GM12878 (cell line): ENCODE data around the gene CHN1. TPM values are rescaled to one million over a fixed set of nuclear protein-coding genes. Genes with fewer than 3 reads are reported as not detected.

ENCODE experiments used
- ATAC-seq: fragments of 200-7000 bp; cut with Tn5 transposase; 3 replicates; pipeline ENCODE4 v1.9.1; 2020; ENCODE audit warnings: mild to moderate bottlenecking, moderate library complexity
- BruUV-seq: library from RNA; stranded (reverse); fragments of 400-500 nt; replicated peaks from 2 replicates; lab custom pipeline; 2021; lab: Mats Ljungman, UMichigan
- CTCF ChIA-PET: fragments of 300-600 bp; sonication (Branson Sonifier 250); formaldehyde crosslinking; extraction: SDS; loops from one replicate; lab custom pipeline; 2021; ENCODE audit warnings: inconsistent platforms; lab: Yijun Ruan, JAX
- POLR2A ChIA-PET: fragments of 350-600 bp; formaldehyde crosslinking; extraction: SDS; loops from one replicate; lab custom pipeline; 2021; ENCODE audit warnings: inconsistent platforms; lab: Charles Lee
- RAD21 ChIA-PET: fragments of 300-600 bp; sonication (Branson Sonifier 250); formaldehyde crosslinking; loops from one replicate; lab custom pipeline; 2023; ENCODE audit warnings: antibody characterized with exemption; ENCODE audit not compliant: unreplicated experiment; lab: Charles Lee
- SMC1A ChIA-PET: fragments of 300-600 bp; sonication (Branson Sonifier 250); formaldehyde crosslinking; loops from one replicate; lab custom pipeline; 2023; ENCODE audit not compliant: unreplicated experiment, uncharacterized antibody; lab: Charles Lee
- DNase-seq: peaks from one replicate; pipeline ENCODE4 v3.0.0-alpha.2; 2011; ENCODE audit warnings: low read depth, low spot score
- FAIRE-seq: peaks from 3 replicates; lab custom pipeline; 2011; peaks lifted over from hg19 to GRCh38; lab: Jason Lieb, UNC
- H2AFZ ChIP-seq: 2 replicates; pipeline ENCODE4 v1.6.0; 2011; ENCODE audit warnings: low read depth, low read length, control low read depth; ENCODE audit not compliant: control insufficient read depth
- H3K27ac ChIP-seq: 2 replicates; pipeline ENCODE4 v1.5.1; 2011; ENCODE audit warnings: control low read depth; ENCODE audit not compliant: control insufficient read depth, insufficient read depth
- H3K27me3 ChIP-seq, 2 experiments: replicated peaks in 1 of 2; 2 replicates each; pipeline versions ENCODE4 v1.6.0 to v1.6.1; 2011; ENCODE audit warnings: low read length in 1 of 2; ENCODE audit not compliant: control insufficient read depth in 2 of 2, insufficient read depth in 2 of 2
- H3K36me3 ChIP-seq, 2 experiments: 2 replicates each; pipeline ENCODE4 v1.5.1; 2011; ENCODE audit warnings: low read length in 1 of 2; ENCODE audit not compliant: control insufficient read depth in 2 of 2, insufficient read depth in 2 of 2
- H3K4me1 ChIP-seq: 2 replicates; pipeline ENCODE4 v1.6.1; 2011; ENCODE audit warnings: mild to moderate bottlenecking, low read length, moderate library complexity, mixed read lengths; ENCODE audit not compliant: control insufficient read depth, insufficient read depth
- H3K4me2 ChIP-seq: 2 replicates; pipeline ENCODE4 v1.6.0; 2011; ENCODE audit warnings: control low read depth; ENCODE audit not compliant: control insufficient read depth, insufficient read depth
- H3K4me3 ChIP-seq: fragments of 200-600 bp; sonication (generic); 2 replicates; pipeline ENCODE4 v1.5.1; 2016
- H3K79me2 ChIP-seq: 2 replicates; pipeline ENCODE4 v1.6.0; 2011; ENCODE audit warnings: low read length; ENCODE audit not compliant: control insufficient read depth, insufficient read depth
- H3K9ac ChIP-seq: 2 replicates; pipeline ENCODE4 v1.8.0; 2011; ENCODE audit warnings: low read length, control low read depth, mixed read lengths; ENCODE audit not compliant: control insufficient read depth, insufficient read depth
- H3K9me3 ChIP-seq: replicated peaks from 3 replicates; pipeline ENCODE4 v1.5.1; 2011; ENCODE audit warnings: mild to moderate bottlenecking, low read length; ENCODE audit not compliant: control insufficient read depth, insufficient read depth
- H4K20me1 ChIP-seq: 2 replicates; pipeline ENCODE4 v1.6.0; 2011; ENCODE audit not compliant: control insufficient read depth, insufficient read depth
- CBX5 ChIP-seq: sonication (generic); IDR thresholded peaks from 2 replicates; pipeline ENCODE4 v1.6.1; 2016; ENCODE audit warnings: low read depth, moderate library complexity, mild to moderate bottlenecking, inconsistent platforms
- CUX1 ChIP-seq: IDR thresholded peaks from 2 replicates; pipeline ENCODE4 v1.6.1; 2012; ENCODE audit warnings: improper control_type of control experiment, low read depth, low read length; ENCODE audit not compliant: insufficient replicate concordance
- KLF5 ChIP-seq: fragments of 450-650 bp; IDR thresholded peaks from 2 replicates; pipeline ENCODE4 v1.6.1; 2014; ENCODE audit warnings: mild to moderate bottlenecking; ENCODE audit not compliant: partially characterized antibody
- MTA3 ChIP-seq: IDR thresholded peaks from 2 replicates; pipeline ENCODE4 v1.6.1; 2012; ENCODE audit warnings: low read length, inconsistent platforms, borderline replicate concordance
- SMARCA5 ChIP-seq: fragments of 450-650 bp; IDR thresholded peaks from 2 replicates; pipeline ENCODE4 v1.6.1; 2017; ENCODE audit warnings: mild to moderate bottlenecking
- SPI1 ChIP-seq: IDR thresholded peaks from 2 replicates; pipeline ENCODE4 v1.6.1; 2011; ENCODE audit warnings: low read depth, mild to moderate bottlenecking, low read length, moderate library complexity, borderline replicate concordance; ENCODE audit not compliant: insufficient read depth
- STAT3 ChIP-seq: IDR thresholded peaks from 2 replicates; pipeline ENCODE4 v1.6.1; 2011; ENCODE audit warnings: low read depth, low read length, improper control_type of control experiment
- TARDBP ChIP-seq: IDR thresholded peaks from 2 replicates; pipeline ENCODE4 v1.6.1; 2016; ENCODE audit warnings: borderline replicate concordance
- YY1 ChIP-seq: IDR thresholded peaks from 2 replicates; pipeline ENCODE4 v1.6.1; 2011; ENCODE audit warnings: low read depth, mild to moderate bottlenecking, low read length
- ZNF622 ChIP-seq: fragments of 450-650 bp; IDR thresholded peaks from 2 replicates; pipeline ENCODE4 v1.6.1; 2017; ENCODE audit warnings: mild to moderate bottlenecking, inconsistent platforms
- WGBS: methylation state at CpG from one replicate; pipeline ENCODE4 v1.1.6; 2016; ENCODE audit warnings: low lambda C conversion rate; ENCODE audit not compliant: insufficient replicate concordance, insufficient coverage; ENCODE audit errors: missing lambda C conversion rate; 5-methylcytosine and 5-hydroxymethylcytosine counted together
- in situ Hi-C: fragments of 300-500 bp; cut with MboI; formaldehyde crosslinking; loops from 9 replicates; pipeline ENCODE4 v1.14.3; 2018; ENCODE audit warnings: mixed read lengths
- intact Hi-C: fragments of 100-400 bp; cut with micrococcal nuclease; formaldehyde crosslinking; loops from one replicate; pipeline ENCODE4 v1.14.2; 2022; ENCODE audit not compliant: unreplicated experiment
- polyA plus RNA-seq, 11 experiments: library from polyadenylated mRNA; depleted of rRNA in 4 of 11; unstranded in 6 of 11; stranded (reverse) in 5 of 11; fragments of >200 nt; fragmentation: Nextera tagmentation in 4 of 11; fragmentation: Illumina TruSeq in 1 of 11; extraction: Ambion mirVana in 4 of 11; extraction: Trizol in 1 of 11; gene quantifications; 1 replicate in 1 of 11; 2 replicates in 10 of 11; pipeline versions ENCODE4 v1.2.1 to v1.2.3, GENCODE V29; 2011 to 2016; ENCODE audit warnings: inconsistent platforms in 2 of 11, missing spikeins in 2 of 11, low read depth in 1 of 11
- total RNA-seq, 4 experiments: library from RNA; depleted of rRNA in 3 of 4; stranded (reverse); fragments of >200 nt in 3 of 4; fragmentation: Illumina TruSeq in 1 of 4; extraction: Trizol in 1 of 4; gene quantifications; 2 replicates each; pipeline versions ENCODE4 v1.2.1 to v1.2.3, GENCODE V29; 2013 to 2021
- TF ChIP-seq, protein P1 (sequence below): IDR thresholded peaks from 2 replicates; pipeline ENCODE4 v1.6.1; 2012; ENCODE audit warnings: mild to moderate bottlenecking, low read depth, low read length

Gene CHN1
- total and polyA plus RNA-seq, 10 of the 15 experiments (the other 5 are each of a cell fraction or from before 2014, with no cell fraction given) = 0.18 to 0.92 (median 0.53) TPM; not detected in 1

DNA sequence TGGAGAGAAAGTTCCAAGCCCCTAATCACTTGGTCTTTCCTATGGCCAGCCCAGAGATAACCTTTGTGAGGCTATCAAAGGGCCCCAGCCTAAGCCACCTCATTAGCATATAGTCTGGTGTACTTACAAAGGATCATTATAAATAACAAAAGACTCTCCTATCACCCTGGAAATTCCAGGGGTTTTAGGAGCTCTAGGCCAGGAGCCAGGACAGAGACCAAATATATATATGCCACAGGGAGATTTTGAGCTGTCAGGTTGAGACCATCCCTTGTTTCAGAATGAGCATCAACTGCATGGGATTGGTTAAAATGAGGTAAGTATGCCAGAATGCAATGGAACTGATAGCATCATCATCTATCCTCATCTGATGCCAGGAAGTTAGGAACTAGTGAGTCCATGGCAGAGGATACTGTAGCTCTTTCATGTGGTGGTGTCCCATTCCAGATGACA lies 208.8 kb downstream of the CHN1 start (continued):
- TF ChIP-seq, protein P1, sequence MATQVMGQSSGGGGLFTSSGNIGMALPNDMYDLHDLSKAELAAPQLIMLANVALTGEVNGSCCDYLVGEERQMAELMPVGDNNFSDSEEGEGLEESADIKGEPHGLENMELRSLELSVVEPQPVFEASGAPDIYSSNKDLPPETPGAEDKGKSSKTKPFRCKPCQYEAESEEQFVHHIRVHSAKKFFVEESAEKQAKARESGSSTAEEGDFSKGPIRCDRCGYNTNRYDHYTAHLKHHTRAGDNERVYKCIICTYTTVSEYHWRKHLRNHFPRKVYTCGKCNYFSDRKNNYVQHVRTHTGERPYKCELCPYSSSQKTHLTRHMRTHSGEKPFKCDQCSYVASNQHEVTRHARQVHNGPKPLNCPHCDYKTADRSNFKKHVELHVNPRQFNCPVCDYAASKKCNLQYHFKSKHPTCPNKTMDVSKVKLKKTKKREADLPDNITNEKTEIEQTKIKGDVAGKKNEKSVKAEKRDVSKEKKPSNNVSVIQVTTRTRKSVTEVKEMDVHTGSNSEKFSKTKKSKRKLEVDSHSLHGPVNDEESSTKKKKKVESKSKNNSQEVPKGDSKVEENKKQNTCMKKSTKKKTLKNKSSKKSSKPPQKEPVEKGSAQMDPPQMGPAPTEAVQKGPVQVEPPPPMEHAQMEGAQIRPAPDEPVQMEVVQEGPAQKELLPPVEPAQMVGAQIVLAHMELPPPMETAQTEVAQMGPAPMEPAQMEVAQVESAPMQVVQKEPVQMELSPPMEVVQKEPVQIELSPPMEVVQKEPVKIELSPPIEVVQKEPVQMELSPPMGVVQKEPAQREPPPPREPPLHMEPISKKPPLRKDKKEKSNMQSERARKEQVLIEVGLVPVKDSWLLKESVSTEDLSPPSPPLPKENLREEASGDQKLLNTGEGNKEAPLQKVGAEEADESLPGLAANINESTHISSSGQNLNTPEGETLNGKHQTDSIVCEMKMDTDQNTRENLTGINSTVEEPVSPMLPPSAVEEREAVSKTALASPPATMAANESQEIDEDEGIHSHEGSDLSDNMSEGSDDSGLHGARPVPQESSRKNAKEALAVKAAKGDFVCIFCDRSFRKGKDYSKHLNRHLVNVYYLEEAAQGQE = no peak
- TF ChIP-seq SPI1 (no peak), TARDBP (no peak), SMARCA5 (no peak), YY1 (no peak), KLF5 (no peak), STAT3 (no peak)

- 15% methylated on average over 3 of the region's 3 CpGs for WGBS
- no TSS peak for BruUV-seq
- Histone ChIP-seq H3K9ac (no peak overlapping the region), H3K4me3 (no peak overlapping the region), H3K79me2 (no peaks in the 10 kb centered on the region), H3K36me3 (no peaks in the 10 kb centered on the region), H3K27ac (no peak overlapping the region), H3K9me3 (no peaks in the 10 kb centered on the region), H2AFZ (no peak overlapping the region), H3K4me1 (no peaks in the 10 kb centered on the region), H3K4me2 (no peak overlapping the region), H3K27me3 (no peaks in the 10 kb centered on the region; a peak in 1 of 4 replicates), H4K20me1 (no peaks in the 10 kb centered on the region)
- ChIA-PET CTCF (interaction anchor here (0.6 kb wide), 1 partner anchor 98 kb away, joined by 4 read pairs; no protein-coding TSS in a partner anchor), POLR2A (no interaction called here), RAD21 (no interaction called here), SMC1A (interaction anchor here (0.7 to 1.9 kb wide), 3 partner anchors 11 to 294 kb away, joined by 3 to 6 read pairs (median 6); no protein-coding TSS in a partner anchor)
- FAIRE-seq (no peak), DNase-seq (no peak), ATAC-seq (no peak)
- intact Hi-C loops = no loop called here
- in situ Hi-C loops = no loop called here
- TF ChIP-seq MTA3 (no peak), CBX5 (no peak), CUX1 (no peak), ZNF622 (no peak), YY1 (no peak)
Observed at GRCh38 chr2:174794851-174795374, 210.3 kb downstream of the CHN1 start.
